ENCODE results near the gene SLC35A1.

DNA sequence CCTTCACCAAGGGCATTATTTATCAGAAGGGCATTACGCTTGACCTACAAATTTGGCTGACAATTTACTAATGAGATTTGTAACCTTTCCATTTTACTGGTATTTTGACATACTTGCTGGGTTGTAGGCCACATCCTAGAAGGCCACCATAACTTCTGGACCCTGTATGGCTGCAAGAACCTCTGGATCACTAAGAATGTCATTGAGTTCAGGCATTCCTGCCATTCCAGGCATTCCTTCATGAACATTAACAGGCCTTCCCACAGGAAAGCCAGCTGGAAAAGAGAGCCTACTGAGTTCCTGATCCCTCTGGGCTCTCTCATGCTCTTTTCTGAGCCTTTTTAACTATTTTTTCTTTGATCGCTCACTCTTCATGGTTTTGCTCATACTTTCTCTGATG is 28.4 kb upstream of the SLC35A1 start:
- TF ChIP-seq CTCF (IDR thresholded peaks at IDR 0.05; ENCODE audit: low read depth, low read length): no peak
- no peak for TF ChIP-seq MAX (IDR thresholded peaks at IDR 0.05; ENCODE audit: low read depth, low read length)

All from NB4 (cell line).